ENCODE data around the gene PRMT1. TPM values are rescaled to one million over a fixed set of nuclear protein-coding genes. Genes with fewer than 3 reads are reported as not detected.
A peak's percentile ranks its signal among the peaks of the same experiment; 100 is the strongest.

Gene PRMT1
- polyA plus RNA-seq, 1 donor from 2014 or later, result 610 TPM

GRCh38 chr19:49678985-49679770 lies 2.1 kb downstream of the PRMT1 start:
- Histone ChIP-seq H3F3A (ENCODE audit: insufficient read depth, low read length, poor library complexity, severe bottlenecking) (peaks cover 3% of the 10 kb centered on the region), H3K36me3 (ENCODE audit: insufficient read depth, low read length) (no peaks in the 10 kb centered on the region), H3K9me2 (ENCODE audit: insufficient read depth, low read length) (no peaks in the 10 kb centered on the region), H3K4me2 (ENCODE audit: low read length) (no peak overlapping the region), H3K9ac (ENCODE audit: low read length) (peak overlapping the region; percentile 68), H3K79me2 (replicated peaks; ENCODE audit: insufficient read depth, low read length) (peaks cover 35% of the 10 kb centered on the region), H2AFZ (ENCODE audit: low read depth, low read length) (no peak overlapping the region), H3K27ac (ENCODE audit: low read length) (peak overlapping the region; percentile 91), H3K27me3 (ENCODE audit: insufficient read depth, low read depth, low read length) (no peaks in the 10 kb centered on the region), H4K20me1 (ENCODE audit: insufficient read depth) (no peaks in the 10 kb centered on the region), H3K9me3 (ENCODE audit: low read length) (no peaks in the 10 kb centered on the region), H3K4me3 (ENCODE audit: low read length) (peak overlapping the region; percentile 100)
- TF ChIP-seq REST (IDR thresholded peaks at IDR 0.05; ENCODE audit: borderline replicate concordance) (no peak), MXI1 (conservative IDR thresholded peaks at IDR 0.05; ENCODE audit: poor library complexity, severe bottlenecking) (no peak), RAD21 (conservative IDR thresholded peaks at IDR 0.05) (no peak), SMC3 (conservative IDR thresholded peaks at IDR 0.05; ENCODE audit: poor library complexity) (no peak), EZH2 (IDR thresholded peaks at IDR 0.05; ENCODE audit: borderline replicate concordance, insufficient read depth, low read length, poor library complexity, severe bottlenecking) (no peak), CTCF (IDR thresholded peaks at IDR 0.05; ENCODE audit: poor library complexity, severe bottlenecking) (no peak), EP300 (conservative IDR thresholded peaks at IDR 0.05; ENCODE audit: poor library complexity, severe bottlenecking) (no peak), POLR2AphosphoS5 (IDR thresholded peaks at IDR 0.05) (no peak), TAF1 (IDR thresholded peaks at IDR 0.05; ENCODE audit: low read depth) (no peak)

- no peak overlapping the region for H2AFZ ChIP-seq (ENCODE audit: low read depth, low read length)
- peaks cover 3% of the 10 kb centered on the region for H3F3A ChIP-seq (ENCODE audit: insufficient read depth, low read length, poor library complexity, severe bottlenecking)
- peak overlapping the region; percentile 68 for H3K9ac ChIP-seq (ENCODE audit: low read length)
- H3K9me2 ChIP-seq (ENCODE audit: insufficient read depth, low read length), result no peaks in the 10 kb centered on the region
- H3K27ac ChIP-seq (ENCODE audit: low read length), result peak overlapping the region; percentile 91
- no peaks in the 10 kb centered on the region for H4K20me1 ChIP-seq (ENCODE audit: insufficient read depth)
- peaks cover 35% of the 10 kb centered on the region for H3K79me2 ChIP-seq (replicated peaks; ENCODE audit: insufficient read depth, low read length)
- no peak for TF ChIP-seq CTCF (IDR thresholded peaks at IDR 0.05; ENCODE audit: poor library complexity, severe bottlenecking)
- TF ChIP-seq EZH2 (IDR thresholded peaks at IDR 0.05; ENCODE audit: borderline replicate concordance, insufficient read depth, low read length, poor library complexity, severe bottlenecking), result no peak
- TF ChIP-seq POLR2AphosphoS5 (IDR thresholded peaks at IDR 0.05), result no peak
- no peak for TF ChIP-seq RAD21 (conservative IDR thresholded peaks at IDR 0.05)
- TF ChIP-seq EP300 (conservative IDR thresholded peaks at IDR 0.05; ENCODE audit: poor library complexity, severe bottlenecking), result no peak
- no peak for TF ChIP-seq REST (IDR thresholded peaks at IDR 0.05; ENCODE audit: borderline replicate concordance)
- no peak for TF ChIP-seq MXI1 (conservative IDR thresholded peaks at IDR 0.05; ENCODE audit: poor library complexity, severe bottlenecking)
- TF ChIP-seq TAF1 (IDR thresholded peaks at IDR 0.05; ENCODE audit: low read depth), result no peak
- TF ChIP-seq SMC3 (conservative IDR thresholded peaks at IDR 0.05; ENCODE audit: poor library complexity), result no peak
- H3K36me3 ChIP-seq (ENCODE audit: insufficient read depth, low read length), result no peaks in the 10 kb centered on the region
- H3K4me2 ChIP-seq (ENCODE audit: low read length), result peak overlapping the region; percentile 35
- peak overlapping the region; percentile 100 for H3K4me3 ChIP-seq (ENCODE audit: low read length)
- H3K27me3 ChIP-seq (ENCODE audit: insufficient read depth, low read depth, low read length), result no peaks in the 10 kb centered on the region
- no peaks in the 10 kb centered on the region for H3K9me3 ChIP-seq (ENCODE audit: low read length)
These were observed 2.8 kb downstream of the PRMT1 start for GRCh38 chr19:49679771-49680413.
